ENCODE data around the gene TNIP1.

- TF ChIP-seq CTCF (IDR thresholded peaks at IDR 0.05 in 4 of 5, conservative IDR thresholded peaks at IDR 0.05 in 1 of 5), result no peak
- no peak for TF ChIP-seq POLR2A (IDR thresholded peaks at IDR 0.05)
These were observed 26.9 kb downstream of the TNIP1 start for GRCh38 chr5:151053796-151054462.

All from gastrocnemius medialis (tissue), 4 donors.